Activated CD4-positive, alpha-beta T cell treated with anti-CD3 and anti-CD28 coated beads for 36 hours (primary cell): ENCODE results near the gene FAM227A. TPM values are rescaled to one million over a fixed set of nuclear protein-coding genes. Genes with fewer than 3 reads are reported as not detected.

Experiments used
- ATAC-seq: fragments of 200-7000 bp; cut with Tn5 transposase; one replicate; pipeline ENCODE4 v1.10.0; 2021; ENCODE audit warnings: mild to moderate bottlenecking, moderate library complexity
- CTCF ChIA-PET: fragments of 350-600 bp; sonication (Branson Sonifier 250); formaldehyde crosslinking; loops from one replicate; lab custom pipeline; 2021; ENCODE audit warnings: antibody characterized with exemption; lab: Charles Lee
- POLR2A ChIA-PET: fragments of 350-600 bp; sonication (Branson Sonifier 250); formaldehyde crosslinking; loops from one replicate; lab custom pipeline; 2021; ENCODE audit warnings: antibody characterized with exemption, inconsistent platforms; lab: Charles Lee
- DNase-seq: peaks from one replicate; pipeline ENCODE4 v3.0.0-alpha.2; 2020
- H3K27ac Mint-ChIP-seq: one replicate; pipeline ENCODE4 v1.8.0; 2021; ENCODE audit warnings: mixed read lengths
- H3K27me3 Mint-ChIP-seq: one replicate; pipeline ENCODE4 v1.8.0; 2021; ENCODE audit warnings: mixed read lengths
- H3K36me3 Mint-ChIP-seq: one replicate; pipeline ENCODE4 v1.8.0; 2021; ENCODE audit warnings: low read depth, mixed read lengths
- H3K4me1 Mint-ChIP-seq: one replicate; pipeline ENCODE4 v1.8.0; 2021; ENCODE audit warnings: mixed read lengths
- H3K4me3 Mint-ChIP-seq: one replicate; pipeline ENCODE4 v1.8.0; 2021; ENCODE audit warnings: mild to moderate bottlenecking, moderate library complexity, mixed read lengths
- H3K9me3 Mint-ChIP-seq: one replicate; pipeline ENCODE4 v1.8.0; 2021; ENCODE audit warnings: low read depth, mixed read lengths
- intact Hi-C, 2 experiments: fragments of 100-400 bp; cut with DNase I in 1 of 2; cut with micrococcal nuclease in 1 of 2; formaldehyde crosslinking; loops; one replicate each; pipeline versions ENCODE4 v1.14.2 to v1.15.1; 2022 to 2024; cut with DNase I, micrococcal nuclease
- total RNA-seq, 2 experiments: library from RNA; stranded (reverse); gene quantifications; one replicate each; pipeline ENCODE4 v1.2.3, GENCODE V29; 2021

Gene FAM227A
- total RNA-seq, 2 experiments from 2014 or later, result 0.30 to 0.63 TPM

- ATAC-seq (peak; percentile 94), DNase-seq (peak; percentile 100)
- peaks cover 16% of the 10 kb centered on the region for H3K4me1 Mint-ChIP-seq
- H3K9me3 Mint-ChIP-seq, result no peaks in the 10 kb centered on the region
- H3K4me3 Mint-ChIP-seq, result peak within 1 kb of the TSS; percentile 95
- ChIA-PET CTCF (interaction anchor here (0.6 to 3.3 kb wide), 7 partner anchors 43 to 518 kb away, joined by 3 to 10 read pairs (median 4); no protein-coding TSS in a partner anchor), POLR2A (interaction anchor here (0.5 to 1.0 kb wide), 5 partner anchors 13 to 226 kb away, joined by 3 to 8 read pairs (median 3); no protein-coding TSS in a partner anchor)
- peaks cover 11% of the 10 kb centered on the region for H3K36me3 Mint-ChIP-seq
- peak within 1 kb of the TSS; percentile 97 for H3K27ac Mint-ChIP-seq
- H3K27me3 Mint-ChIP-seq, result no peaks in the 10 kb centered on the region
- intact Hi-C loops, result loop anchor here (1.0 to 10.0 kb wide), 23 partner anchors 63 to 932 kb away; partner anchors contain the start of genes DDX17 (in 2 of the 2), PICK1 (in 2 of the 2), ANKRD54 (in 1 of the 2) and C22orf23 (in 1 of the 2)
Measured at GRCh38 chr22:38569972-38570778, 86.0 kb downstream of the FAM227A start, which contains the start of gene DMC1. Gene DMC1 (minus strand): TSS chr22:38570183. CDS start chr22:38568256, 1,927 bp downstream.

DNA sequence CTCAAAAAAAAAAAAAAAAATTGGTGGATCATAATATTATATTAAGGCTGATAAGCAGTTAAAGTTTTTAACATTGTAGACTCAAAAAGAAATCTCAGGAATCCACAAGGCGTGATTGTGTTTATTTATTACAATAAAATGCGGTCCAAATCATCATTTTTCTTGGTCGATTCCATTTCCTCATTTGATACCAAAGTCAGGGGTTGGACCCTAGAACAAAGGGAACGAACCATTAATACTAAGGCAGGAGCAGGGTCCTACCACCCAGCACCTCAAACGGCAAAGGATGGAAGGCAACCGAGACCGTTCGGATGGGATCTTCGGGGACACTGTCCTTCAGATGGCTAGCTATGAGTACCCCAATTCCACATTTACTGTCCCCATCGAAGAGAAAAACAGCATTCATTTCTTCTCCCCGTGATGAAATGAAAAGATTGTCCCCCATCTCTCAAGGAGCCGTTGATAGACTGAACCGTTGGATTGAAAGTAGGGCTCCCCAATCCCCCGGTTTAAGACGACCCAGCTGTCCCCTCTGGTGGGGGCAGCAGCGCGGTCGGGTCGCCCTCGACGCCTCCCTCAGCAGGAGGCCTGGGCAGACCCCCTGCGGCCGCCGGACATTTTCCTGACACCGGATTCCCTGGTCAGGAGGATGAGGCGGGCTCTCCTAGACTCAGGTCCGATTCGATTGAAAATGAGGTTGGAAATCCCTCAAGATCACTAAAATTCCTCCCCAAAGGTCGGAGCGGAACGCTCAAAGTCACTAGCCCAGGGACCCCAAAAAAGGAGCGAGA, 86.8 kb downstream of the FAM227A start:
- ATAC-seq (no peak), DNase-seq (no peak)
- Mint-ChIP-seq H3K4me1 (peaks cover 16% of the 10 kb centered on the region), H3K27me3 (no peaks in the 10 kb centered on the region), H3K36me3 (peaks cover 11% of the 10 kb centered on the region), H3K9me3 (no peaks in the 10 kb centered on the region), H3K27ac (peak overlapping the region; percentile 97), H3K4me3 (peak overlapping the region; percentile 95)
- CTCF ChIA-PET, result interaction anchor here (0.5 kb wide), 1 partner anchor 108 kb away, joined by 4 read pairs; no protein-coding TSS in a partner anchor
- POLR2A ChIA-PET, result no interaction called here
- intact Hi-C loops, result no loop called here

GRCh38 chr22:38567531-38568285, 88.5 kb downstream of the FAM227A start:
- no peak overlapping the region for H3K27ac Mint-ChIP-seq
- peaks cover 16% of the 10 kb centered on the region for H3K4me1 Mint-ChIP-seq
- H3K36me3 Mint-ChIP-seq, result peaks cover 11% of the 10 kb centered on the region
- ChIA-PET POLR2A (interaction anchor here (0.6 kb wide), 1 partner anchor 102 kb away, joined by 7 read pairs; no protein-coding TSS in a partner anchor), CTCF (interaction anchor here (0.8 kb wide), 1 partner anchor 14 kb away, joined by 3 read pairs; no protein-coding TSS in a partner anchor)
- H3K4me3 Mint-ChIP-seq, result no peak overlapping the region
- H3K9me3 Mint-ChIP-seq, result no peaks in the 10 kb centered on the region
- no peak for ATAC-seq
- no peaks in the 10 kb centered on the region for H3K27me3 Mint-ChIP-seq
- intact Hi-C loops, result no loop called here
- no peak for DNase-seq

- Mint-ChIP-seq H3K4me3 (no peak overlapping the region), H3K4me1 (peaks cover 16% of the 10 kb centered on the region), H3K9me3 (no peaks in the 10 kb centered on the region), H3K27me3 (no peaks in the 10 kb centered on the region), H3K36me3 (peaks cover 12% of the 10 kb centered on the region), H3K27ac (no peak overlapping the region)
- DNase-seq, result no peak
- POLR2A ChIA-PET, result interaction anchor here (0.7 kb wide), 1 partner anchor 975 kb away, joined by 3 read pairs; no protein-coding TSS in a partner anchor
- CTCF ChIA-PET, result interaction anchor here (0.8 kb wide), 1 partner anchor 15 kb away, joined by 3 read pairs; no protein-coding TSS in a partner anchor
- intact Hi-C loops, result no loop called here
- ATAC-seq, result no peak
Measured at GRCh38 chr22:38566726-38567504, 89.3 kb downstream of the FAM227A start.

DNA sequence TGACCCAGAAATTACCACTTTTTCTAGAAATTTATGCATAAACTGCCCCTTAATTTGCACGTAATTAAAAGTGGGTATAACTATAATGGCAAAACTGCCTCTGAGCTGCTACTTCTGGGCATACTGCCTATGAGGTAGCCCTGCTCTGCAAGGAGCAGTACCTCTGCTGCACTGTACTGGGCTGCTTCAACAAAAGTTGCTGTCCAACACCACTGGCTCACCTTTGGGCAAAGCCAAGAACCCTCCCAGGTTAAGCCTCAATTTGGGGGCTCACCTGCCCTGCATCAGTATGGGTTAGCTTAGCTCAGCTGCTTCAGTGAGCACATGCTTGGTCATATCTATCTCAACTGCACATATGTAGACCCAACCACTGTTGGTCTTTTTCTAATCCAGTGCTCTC, 90.8 kb downstream of the FAM227A start:
- Mint-ChIP-seq H3K4me1 (peaks cover 4% of the 10 kb centered on the region), H3K4me3 (no peak overlapping the region), H3K27ac (no peak overlapping the region), H3K36me3 (peaks cover 17% of the 10 kb centered on the region), H3K27me3 (no peaks in the 10 kb centered on the region), H3K9me3 (no peaks in the 10 kb centered on the region)
- intact Hi-C loops, result no loop called here
- DNase-seq, result no peak
- ChIA-PET CTCF (interaction anchor here (1.0 kb wide), 1 partner anchor 70 kb away, joined by 3 read pairs; no protein-coding TSS in a partner anchor), POLR2A (interaction anchor here (0.6 kb wide), 1 partner anchor 69 kb away, joined by 5 read pairs; no protein-coding TSS in a partner anchor)
- no peak for ATAC-seq

DNA sequence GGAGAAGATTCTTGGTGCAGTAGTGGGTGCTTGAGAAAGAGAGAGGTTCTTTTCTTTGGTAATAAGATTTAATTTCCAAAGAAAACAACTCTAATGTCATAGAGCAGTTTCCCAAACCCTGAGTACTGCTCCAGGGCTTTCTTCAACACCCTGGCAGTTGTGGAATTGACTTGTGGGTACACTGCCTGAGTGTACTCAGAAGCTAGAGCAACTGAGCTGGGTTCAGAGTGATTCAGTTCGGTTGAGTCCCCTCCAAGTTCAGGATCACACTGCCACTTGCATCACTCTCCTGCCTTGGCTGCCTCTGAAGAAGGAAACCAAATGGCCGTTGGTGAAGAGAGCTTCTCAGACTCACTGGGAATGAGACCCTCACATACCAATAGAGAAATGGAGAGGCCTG, 91.5 kb downstream of the FAM227A start:
- peaks cover 14% of the 10 kb centered on the region for H3K36me3 Mint-ChIP-seq
- POLR2A ChIA-PET, result interaction anchor here (0.6 kb wide), 1 partner anchor 69 kb away, joined by 5 read pairs; no protein-coding TSS in a partner anchor
- intact Hi-C loops, result no loop called here
- CTCF ChIA-PET, result interaction anchor here (1.0 kb wide), 1 partner anchor 69 kb away, joined by 3 read pairs; no protein-coding TSS in a partner anchor
- H3K27me3 Mint-ChIP-seq, result no peaks in the 10 kb centered on the region
- ATAC-seq (no peak), DNase-seq (no peak)
- no peak overlapping the region for H3K27ac Mint-ChIP-seq
- peaks cover 4% of the 10 kb centered on the region for H3K4me1 Mint-ChIP-seq
- no peaks in the 10 kb centered on the region for H3K9me3 Mint-ChIP-seq
- no peak overlapping the region for H3K4me3 Mint-ChIP-seq

DNA sequence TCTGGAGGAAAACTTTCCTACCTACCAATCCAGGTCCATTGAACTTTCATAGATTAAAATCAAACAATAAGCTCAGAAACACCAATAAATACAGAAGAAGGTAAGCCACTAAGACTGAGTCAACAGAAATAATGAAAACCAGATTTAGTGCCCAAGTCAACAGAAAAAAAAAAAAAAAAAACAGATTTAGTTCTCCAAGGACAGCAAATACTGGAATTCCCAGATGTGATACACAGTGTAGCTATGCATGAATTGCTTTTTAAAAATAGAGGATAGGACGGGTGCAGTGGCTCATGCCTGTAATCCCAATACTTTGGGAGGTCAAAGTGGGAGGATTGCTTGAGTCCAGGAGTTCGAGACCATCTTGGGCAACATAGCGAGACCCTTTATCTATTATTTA, 101.9 kb downstream of the FAM227A start:
- CTCF ChIA-PET, result interaction anchor here (0.6 to 0.9 kb wide), 2 partner anchors 18 to 73 kb away, joined by 3 to 6 read pairs; no protein-coding TSS in a partner anchor
- H3K27ac Mint-ChIP-seq, result no peak overlapping the region
- intact Hi-C loops, result no loop called here
- POLR2A ChIA-PET, result interaction anchor here (0.6 kb wide), 1 partner anchor 39 kb away, joined by 3 read pairs; no protein-coding TSS in a partner anchor
- no peak overlapping the region for H3K4me3 Mint-ChIP-seq
- no peaks in the 10 kb centered on the region for H3K27me3 Mint-ChIP-seq
- ATAC-seq (no peak), DNase-seq (no peak)
- H3K9me3 Mint-ChIP-seq, result no peaks in the 10 kb centered on the region
- no peaks in the 10 kb centered on the region for H3K4me1 Mint-ChIP-seq
- H3K36me3 Mint-ChIP-seq, result no peaks in the 10 kb centered on the region

DNA sequence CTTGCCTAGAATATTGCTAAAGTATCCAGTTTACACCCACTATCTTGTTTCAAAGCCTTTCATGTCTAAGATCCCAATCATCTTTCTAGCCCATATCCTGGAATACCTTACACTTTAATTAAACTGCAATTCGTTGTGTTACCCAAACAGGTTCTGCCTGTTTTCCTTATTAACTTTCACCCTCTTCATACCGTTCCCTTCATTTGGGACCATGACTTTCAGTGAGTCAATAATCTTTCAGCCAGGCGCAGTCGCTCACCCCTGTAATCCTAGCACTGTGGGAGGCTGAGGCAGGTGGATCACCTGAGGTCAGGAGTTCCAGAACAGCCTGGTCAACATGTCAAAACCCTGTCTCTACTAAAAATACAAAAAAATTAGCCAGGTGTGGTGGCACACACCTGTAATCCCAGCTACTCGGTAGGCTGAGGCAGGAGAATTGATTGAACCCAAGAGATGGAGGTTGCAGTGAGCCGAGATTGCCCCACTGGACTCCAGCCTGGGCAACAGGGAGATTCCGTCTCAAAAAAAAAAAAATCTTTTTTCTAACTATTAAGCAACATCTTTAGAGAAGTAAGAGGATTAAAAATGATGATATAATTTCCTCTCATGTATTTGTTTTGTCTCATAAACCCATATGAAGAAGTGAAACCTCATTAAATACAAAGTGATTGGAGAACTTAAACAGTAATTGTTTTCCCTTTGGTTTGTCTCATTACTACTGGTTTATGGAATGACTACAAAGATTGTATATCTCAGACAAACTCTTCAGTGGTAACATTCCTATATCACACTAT, 106.9 kb downstream of the FAM227A start:
- intact Hi-C loops, result no loop called here
- no peaks in the 10 kb centered on the region for H3K4me1 Mint-ChIP-seq
- no peaks in the 10 kb centered on the region for H3K27me3 Mint-ChIP-seq
- H3K9me3 Mint-ChIP-seq, result peaks cover 1% of the 10 kb centered on the region
- DNase-seq (no peak), ATAC-seq (no peak)
- no peak overlapping the region for H3K27ac Mint-ChIP-seq
- no peak overlapping the region for H3K4me3 Mint-ChIP-seq
- peaks cover 4% of the 10 kb centered on the region for H3K36me3 Mint-ChIP-seq
- ChIA-PET CTCF (no interaction called here), POLR2A (no interaction called here)

DNA sequence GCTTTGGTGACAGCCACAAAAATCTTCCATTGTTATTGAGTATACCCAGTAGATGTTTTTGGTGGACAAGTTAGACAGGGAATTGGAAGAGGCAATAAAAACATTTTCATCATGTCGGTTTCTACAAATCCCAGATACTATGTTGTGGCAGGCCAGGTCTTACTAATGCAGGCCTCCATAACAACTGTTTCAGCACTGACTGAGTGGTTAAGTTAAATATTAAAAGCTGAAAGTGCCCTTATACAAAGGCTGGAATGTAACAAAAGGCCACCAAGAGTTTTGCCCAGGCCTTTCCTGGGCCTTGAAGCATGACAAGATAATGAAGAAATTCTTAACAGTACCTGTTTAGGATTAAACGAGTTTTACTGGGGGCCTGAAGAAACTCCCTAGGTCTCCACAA, 115.5 kb downstream of the FAM227A start:
- DNase-seq (no peak), ATAC-seq (no peak)
- POLR2A ChIA-PET, result interaction anchor here (0.6 kb wide), 1 partner anchor 791 kb away, joined by 3 read pairs; no protein-coding TSS in a partner anchor
- Mint-ChIP-seq H3K27me3 (no peaks in the 10 kb centered on the region), H3K9me3 (peaks cover 12% of the 10 kb centered on the region), H3K36me3 (peaks cover 24% of the 10 kb centered on the region), H3K4me3 (no peak overlapping the region), H3K27ac (no peak overlapping the region), H3K4me1 (no peaks in the 10 kb centered on the region)
- intact Hi-C loops, result no loop called here
- CTCF ChIA-PET, result interaction anchor here (0.5 kb wide), 1 partner anchor 12 kb away, joined by 3 read pairs; no protein-coding TSS in a partner anchor
